Fibroblast of villous mesenchyme (primary cell): ENCODE results near the gene CIAO2B. TPM values are rescaled to one million over a fixed set of nuclear protein-coding genes. Genes with fewer than 3 reads are reported as not detected.

Experiments
- DNase-seq: peaks from one replicate; pipeline ENCODE4 v3.0.0-alpha.2; 2010; ENCODE audit warnings: low read depth
- H3K4me3 ChIP-seq: 2 replicates; pipeline ENCODE4 v1.5.1; 2011; ENCODE audit warnings: low read depth, mild to moderate bottlenecking, low read length
- CTCF ChIP-seq: IDR thresholded peaks from 2 replicates; pipeline ENCODE4 v1.5.1; 2012; ENCODE audit warnings: low read depth, mild to moderate bottlenecking, low read length; ENCODE audit not compliant: insufficient read depth
- total RNA-seq: library from RNA; depleted of rRNA; stranded (reverse); fragments of >200 nt; gene quantifications from 2 replicates; pipeline ENCODE4 v1.2.3, GENCODE V29; 2012

The CIAO2B gene
- total RNA-seq, 1 donor: 136 TPM

- H3K4me3 ChIP-seq: no peak overlapping the region
- no peak for DNase-seq
- TF ChIP-seq CTCF: no peak
Observed at GRCh38 chr16:66885491-66885890, 48.7 kb downstream of the CIAO2B start.

GRCh38 chr16:66882702-66883101, 51.5 kb downstream of the CIAO2B start:
- DNase-seq: no peak
- no peak for TF ChIP-seq CTCF
- H3K4me3 ChIP-seq: no peak overlapping the region

Other genes with a start within 250 kb of the CIAO2B start
- 20.7 and 22.5 TPM in 2 replicates for gene CMTM4, start 237.7 kb downstream of the CIAO2B start, total RNA-seq
- gene DYNC1LI2, start 182.8 kb downstream of the CIAO2B start, total RNA-seq: 146 and 147 TPM in 2 replicates
- under 0.01 TPM in 1 of 2 replicates, not detected in the other for gene TERB1, start 132.8 kb downstream of the CIAO2B start, total RNA-seq
- gene NAE1, start 103.4 kb downstream of the CIAO2B start, total RNA-seq: 67.6 and 91.1 TPM in 2 replicates
- gene CA7, start 90.0 kb downstream of the CIAO2B start, total RNA-seq: not detected in 2 replicates
- gene PDP2, start 53.9 kb downstream of the CIAO2B start, total RNA-seq: 17.4 and 25.9 TPM in 2 replicates
- gene CDH16, start 15.5 kb downstream of the CIAO2B start, total RNA-seq: not detected in 2 replicates
- gene RRAD, start 8.9 kb downstream of the CIAO2B start, total RNA-seq: 12.5 and 15.1 TPM in 2 replicates
- 38.9 and 41.9 TPM in 2 replicates for gene CES2, start 1.1 kb upstream of the CIAO2B start, total RNA-seq
- 0.32 TPM in 1 of 2 replicates, not detected in the other for gene CES3, start 26.9 kb upstream of the CIAO2B start, total RNA-seq
- gene CES4A, start 54.2 kb upstream of the CIAO2B start, total RNA-seq: 1.9 and 4.3 TPM in 2 replicates
- 71.8 and 91.5 TPM in 2 replicates for gene CBFB, start 94.7 kb upstream of the CIAO2B start, total RNA-seq
- gene PHAF1, start 175.5 kb upstream of the CIAO2B start, total RNA-seq: 12.9 and 16.0 TPM in 2 replicates
- gene B3GNT9, start 216.6 kb upstream of the CIAO2B start, total RNA-seq: 41.9 and 46.4 TPM in 2 replicates
- gene TRADD, start 225.5 kb upstream of the CIAO2B start, total RNA-seq: 12.5 and 18.4 TPM in 2 replicates
- 8.6 and 10.6 TPM in 2 replicates for gene FBXL8, start 225.6 kb upstream of the CIAO2B start, total RNA-seq
- gene HSF4, start 230.3 kb upstream of the CIAO2B start, total RNA-seq: 2.6 and 3.0 TPM in 2 replicates
- 11.7 and 12.2 TPM in 2 replicates for gene NOL3, start 236.1 kb upstream of the CIAO2B start, total RNA-seq
- 9.3 and 9.9 TPM in 2 replicates for gene MATCAP1, start 249.6 kb upstream of the CIAO2B start, total RNA-seq